Ascending aorta (tissue), 2 donors: Measurements from ENCODE around the gene RGS6. TPM values are rescaled to one million over a fixed set of nuclear protein-coding genes. Genes with fewer than 3 reads are reported as not detected.

Source experiments
- DNase-seq, 2 donors: peaks; one replicate each; pipeline ENCODE4 v3.0.0-alpha.2; 2019; ENCODE audit warnings: low spot score in 2 of 2
- H3K27ac ChIP-seq, 2 donors: fragments of 200-600 bp; sonication (generic); one replicate each; pipeline ENCODE4 v1.5.1; 2016 to 2017; ENCODE audit warnings: mild to moderate bottlenecking in 1 of 2
- H3K27me3 ChIP-seq: fragments of 200-600 bp; sonication (generic); one replicate; pipeline ENCODE4 v1.5.1; 2017
- H3K36me3 ChIP-seq, 2 donors: fragments of 200-600 bp; sonication (generic); one replicate each; pipeline ENCODE4 v1.5.1; 2016
- H3K4me1 ChIP-seq, 2 donors: fragments of 200-600 bp; sonication (generic); one replicate each; pipeline ENCODE4 v1.5.1; 2016 to 2017; ENCODE audit warnings: mild to moderate bottlenecking in 1 of 2
- H3K4me3 ChIP-seq, 2 donors: fragments of 200-600 bp; sonication (generic); one replicate each; pipeline ENCODE4 v1.5.1; 2016 to 2017; ENCODE audit warnings: mild to moderate bottlenecking in 1 of 2
- H3K9me3 ChIP-seq, 2 donors: fragments of 200-600 bp; sonication (generic); one replicate each; pipeline ENCODE4 v1.5.1; 2016
- intact Hi-C: fragments of 100-400 bp; cut with DNase I; formaldehyde crosslinking; loops from one replicate; pipeline ENCODE4 v1.15.1; 2023
- total RNA-seq: library from RNA; depleted of rRNA; stranded (reverse); fragments of >200 nt; gene quantifications from one replicate; pipeline ENCODE4 v1.1.0, GENCODE V29; 2016
- TF ChIP-seq, protein P1 (sequence below), 3 experiments: fragments of 200-600 bp in 2 of 3; fragments of 450-650 bp in 1 of 3; sonication (generic) in 2 of 3; IDR thresholded peaks; one replicate each; pipeline ENCODE4 v1.5.1; 2016 to 2019; ENCODE audit warnings: antibody characterized with exemption in 3 of 3, mild to moderate bottlenecking in 1 of 3, moderate library complexity in 1 of 3

RGS6 gene
- total RNA-seq, 1 donor from 2014 or later = 0.11 TPM

DNA sequence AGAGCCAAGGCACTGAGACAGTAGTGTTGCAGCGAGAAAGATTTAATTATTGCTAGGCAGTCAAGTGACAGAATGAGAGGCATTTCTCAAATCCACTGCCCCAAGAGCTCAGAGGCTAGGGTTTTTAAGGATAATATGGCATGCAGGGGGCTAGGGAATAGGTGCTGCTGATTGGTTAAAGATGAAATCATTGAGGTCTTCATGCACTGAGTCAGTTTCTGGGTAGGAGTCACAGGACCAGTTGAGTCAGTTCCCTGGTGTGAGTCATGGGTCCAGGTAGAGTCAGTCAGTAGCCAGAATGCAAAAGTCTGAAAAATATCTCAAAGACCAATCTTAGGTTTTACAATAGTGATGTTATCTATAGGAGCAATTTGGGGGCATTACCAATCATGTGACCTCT lies 323.8 kb downstream of the RGS6 start:
- no peak overlapping the region for H3K4me3 ChIP-seq
- no peak overlapping the region for H3K27ac ChIP-seq
- H3K9me3 ChIP-seq = no peaks in the 10 kb centered on the region
- H3K4me1 ChIP-seq = no peaks in the 10 kb centered on the region
- TF ChIP-seq, protein P1, sequence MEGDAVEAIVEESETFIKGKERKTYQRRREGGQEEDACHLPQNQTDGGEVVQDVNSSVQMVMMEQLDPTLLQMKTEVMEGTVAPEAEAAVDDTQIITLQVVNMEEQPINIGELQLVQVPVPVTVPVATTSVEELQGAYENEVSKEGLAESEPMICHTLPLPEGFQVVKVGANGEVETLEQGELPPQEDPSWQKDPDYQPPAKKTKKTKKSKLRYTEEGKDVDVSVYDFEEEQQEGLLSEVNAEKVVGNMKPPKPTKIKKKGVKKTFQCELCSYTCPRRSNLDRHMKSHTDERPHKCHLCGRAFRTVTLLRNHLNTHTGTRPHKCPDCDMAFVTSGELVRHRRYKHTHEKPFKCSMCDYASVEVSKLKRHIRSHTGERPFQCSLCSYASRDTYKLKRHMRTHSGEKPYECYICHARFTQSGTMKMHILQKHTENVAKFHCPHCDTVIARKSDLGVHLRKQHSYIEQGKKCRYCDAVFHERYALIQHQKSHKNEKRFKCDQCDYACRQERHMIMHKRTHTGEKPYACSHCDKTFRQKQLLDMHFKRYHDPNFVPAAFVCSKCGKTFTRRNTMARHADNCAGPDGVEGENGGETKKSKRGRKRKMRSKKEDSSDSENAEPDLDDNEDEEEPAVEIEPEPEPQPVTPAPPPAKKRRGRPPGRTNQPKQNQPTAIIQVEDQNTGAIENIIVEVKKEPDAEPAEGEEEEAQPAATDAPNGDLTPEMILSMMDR (IDR thresholded peaks at IDR 0.05) = no peak
- no peaks in the 10 kb centered on the region for H3K27me3 ChIP-seq
- no peak for DNase-seq
- no peaks in the 10 kb centered on the region for H3K36me3 ChIP-seq
- intact Hi-C loops = no loop called here

DNA sequence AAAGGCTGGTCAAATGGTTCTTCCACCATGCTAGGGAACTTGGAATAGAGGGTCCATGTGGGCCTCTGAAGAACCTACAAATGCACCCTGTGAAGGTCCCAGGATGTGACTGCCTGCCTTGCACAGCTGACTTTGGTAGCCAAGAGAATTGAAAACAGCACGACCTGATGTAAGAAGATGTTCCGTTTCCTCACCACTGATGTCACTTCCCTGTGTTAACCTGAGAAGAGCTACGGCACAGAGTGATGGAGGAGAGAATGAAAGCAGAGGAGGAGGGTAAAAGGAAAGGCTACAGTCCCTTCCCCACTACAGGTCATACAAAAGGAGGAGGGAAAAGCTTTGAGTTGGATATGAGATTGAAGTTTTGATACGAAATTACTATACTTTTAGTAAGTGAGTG lies 328.8 kb downstream of the RGS6 start:
- TF ChIP-seq, protein P1 (IDR thresholded peaks at IDR 0.05) = no peak
- Histone ChIP-seq H3K9me3 (no peaks in the 10 kb centered on the region), H3K27me3 (no peaks in the 10 kb centered on the region), H3K36me3 (no peaks in the 10 kb centered on the region), H3K4me1 (no peaks in the 10 kb centered on the region), H3K27ac (no peak overlapping the region), H3K4me3 (no peak overlapping the region)
- no peak for DNase-seq
- intact Hi-C loops = no loop called here

DNA sequence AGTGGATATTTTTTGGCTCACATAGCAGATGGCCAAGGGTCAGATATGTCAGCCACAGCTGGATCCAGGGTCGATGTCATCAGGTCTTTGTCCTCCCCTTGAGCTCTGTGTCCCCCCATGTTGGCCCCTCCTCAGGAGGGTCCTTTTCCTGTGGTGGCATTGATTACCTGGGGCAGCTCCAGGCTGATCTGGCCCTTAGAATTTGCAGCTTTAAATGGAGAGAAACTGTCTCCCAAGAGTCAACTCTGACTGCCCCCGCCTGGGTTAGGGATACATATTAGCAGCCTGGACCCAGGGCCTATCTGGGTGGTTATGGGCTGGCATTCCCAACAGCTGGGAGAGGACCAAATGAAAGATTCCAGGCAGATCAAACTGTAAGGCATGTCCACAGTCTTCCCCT lies 330.5 kb downstream of the RGS6 start:
- H3K27me3 ChIP-seq = no peaks in the 10 kb centered on the region
- H3K36me3 ChIP-seq = no peaks in the 10 kb centered on the region
- DNase-seq = no peak
- no peaks in the 10 kb centered on the region for H3K4me1 ChIP-seq
- TF ChIP-seq, protein P1 (IDR thresholded peaks at IDR 0.05) = no peak
- intact Hi-C loops = no loop called here
- no peak overlapping the region for H3K27ac ChIP-seq
- no peaks in the 10 kb centered on the region for H3K9me3 ChIP-seq
- H3K4me3 ChIP-seq = no peak overlapping the region

DNA sequence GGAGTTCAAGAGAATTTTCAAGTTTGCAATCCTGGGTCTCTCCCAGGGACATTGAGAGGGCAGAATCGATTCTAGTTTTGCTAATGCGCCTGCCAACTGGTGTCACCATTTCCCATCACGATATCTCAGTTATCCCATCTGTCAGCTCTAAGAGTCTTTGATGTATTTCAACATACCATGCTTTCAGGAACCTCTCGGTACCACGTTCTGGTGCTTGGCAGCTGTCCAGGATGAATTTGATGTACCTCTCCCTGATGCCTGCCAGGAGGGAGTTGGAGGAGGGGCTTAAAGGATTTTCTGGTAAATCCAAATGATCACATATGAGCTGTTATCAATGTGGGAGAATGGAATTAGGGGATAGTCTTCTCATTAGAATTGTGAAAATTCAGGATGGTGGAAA lies 332.5 kb downstream of the RGS6 start:
- Histone ChIP-seq H3K27me3 (no peaks in the 10 kb centered on the region), H3K36me3 (no peaks in the 10 kb centered on the region), H3K27ac (no peak overlapping the region), H3K9me3 (no peaks in the 10 kb centered on the region), H3K4me3 (no peak overlapping the region), H3K4me1 (no peaks in the 10 kb centered on the region)
- DNase-seq = no peak
- intact Hi-C loops = no loop called here
- TF ChIP-seq, protein P1 (IDR thresholded peaks at IDR 0.05) = no peak

GRCh38 chr14:72270147-72270727 lies 338.0 kb downstream of the RGS6 start:
- intact Hi-C loops = no loop called here
- TF ChIP-seq, protein P1 (IDR thresholded peaks at IDR 0.05) = no peak
- no peak overlapping the region for H3K27ac ChIP-seq

GRCh38 chr14:72270749-72271148 lies 338.5 kb downstream of the RGS6 start:
- Histone ChIP-seq H3K27ac (no peak overlapping the region), H3K27me3 (no peaks in the 10 kb centered on the region), H3K4me1 (no peaks in the 10 kb centered on the region), H3K4me3 (no peak overlapping the region), H3K36me3 (no peaks in the 10 kb centered on the region), H3K9me3 (peaks cover 0 to 5% of the 10 kb centered on the region in 2 donors)
- no peak for DNase-seq
- intact Hi-C loops = no loop called here
- TF ChIP-seq, protein P1 (IDR thresholded peaks at IDR 0.05) = no peak

More at GRCh38 chr14:72270147-72270727, 338.0 kb downstream of the RGS6 start:
- H3K27me3 ChIP-seq = no peaks in the 10 kb centered on the region
- no peak for DNase-seq
- no peak overlapping the region for H3K4me3 ChIP-seq
- peaks cover 0 to 5% of the 10 kb centered on the region in 2 donors for H3K9me3 ChIP-seq
- H3K4me1 ChIP-seq = no peaks in the 10 kb centered on the region
- H3K36me3 ChIP-seq = no peaks in the 10 kb centered on the region
